A673 (cell line): ENCODE results near the gene TYW5. TPM values are rescaled to one million over a fixed set of nuclear protein-coding genes. Genes with fewer than 3 reads are reported as not detected.
A peak's percentile ranks its signal among the peaks of the same experiment; 100 is the strongest.

ENCODE experiments used
- BruUV-seq: library from RNA; stranded (reverse); fragments of 400-500 nt; replicated peaks from 2 replicates; lab custom pipeline; 2021; lab: Mats Ljungman, UMichigan
- CTCF ChIA-PET: fragments of 300-600 bp; sonication (Branson Sonifier 250); formaldehyde crosslinking; loops from one replicate; lab custom pipeline; 2022; ENCODE audit warnings: antibody characterized with exemption; lab: Charles Lee
- POLR2A ChIA-PET: fragments of 300-600 bp; sonication (Branson Sonifier 250); formaldehyde crosslinking; loops from one replicate; lab custom pipeline; 2022; ENCODE audit warnings: antibody characterized with exemption; ENCODE audit not compliant: low non-redundant PET; lab: Charles Lee
- DNase-seq: peaks from one replicate; pipeline ENCODE4 v3.0.0-alpha.2; 2015; ENCODE audit warnings: low spot score
- H3K27ac ChIP-seq: fragments of 200-600 bp; sonication (generic); 2 replicates; pipeline ENCODE4 v1.5.1; 2016; ENCODE audit warnings: mixed run types, low read depth, mild to moderate bottlenecking, mixed read lengths, antibody characterized with exemption, low read length; ENCODE audit not compliant: poor library complexity, severe bottlenecking
- H3K27me3 ChIP-seq: fragments of 200-600 bp; sonication (generic); replicated peaks from 2 replicates; pipeline ENCODE4 v1.6.1; 2017; ENCODE audit warnings: mixed run types, low read depth, mild to moderate bottlenecking, mixed read lengths, antibody characterized with exemption, low read length; ENCODE audit not compliant: insufficient read depth, poor library complexity
- H3K36me3 ChIP-seq: fragments of 200-600 bp; sonication (generic); 2 replicates; pipeline ENCODE4 v1.6.1; 2016; ENCODE audit warnings: mixed run types, mild to moderate bottlenecking, mixed read lengths, antibody characterized with exemption, low read length; ENCODE audit not compliant: insufficient read depth, poor library complexity, severe bottlenecking
- H3K4me1 ChIP-seq: fragments of 200-600 bp; sonication (generic); 2 replicates; pipeline ENCODE4 v1.6.1; 2017; ENCODE audit warnings: mixed run types, mild to moderate bottlenecking, mixed read lengths, antibody characterized with exemption, low read length; ENCODE audit not compliant: insufficient read depth, poor library complexity, severe bottlenecking
- H3K4me3 ChIP-seq: fragments of 200-600 bp; sonication (generic); 2 replicates; pipeline ENCODE4 v1.5.1; 2016; ENCODE audit warnings: low read depth, mixed run types, mild to moderate bottlenecking, mixed read lengths, low read length; ENCODE audit not compliant: poor library complexity, severe bottlenecking
- H3K9me3 ChIP-seq: fragments of 200-600 bp; sonication (generic); 2 replicates; pipeline ENCODE4 v1.6.1; 2016; ENCODE audit warnings: mixed run types, low read depth, mild to moderate bottlenecking, mixed read lengths, antibody characterized with exemption, low read length; ENCODE audit not compliant: poor library complexity, severe bottlenecking
- CTCF ChIP-seq: fragments of 300-800, 200-600 bp; sonication (generic); conservative IDR thresholded peaks from 2 replicates; pipeline ENCODE4 v1.5.1; 2017; ENCODE audit warnings: low read depth, mild to moderate bottlenecking, antibody characterized with exemption, low read length, moderate library complexity, mixed read lengths
- EZH2 ChIP-seq: fragments of 200-600 bp; sonication (generic); IDR thresholded peaks from 2 replicates; pipeline ENCODE4 v1.6.1; 2017; ENCODE audit warnings: borderline replicate concordance, low read depth, mild to moderate bottlenecking, mixed read lengths, antibody characterized with exemption, low read length; ENCODE audit not compliant: poor library complexity, severe bottlenecking
- intact Hi-C: fragments of 100-400 bp; cut with micrococcal nuclease; formaldehyde crosslinking; loops from one replicate; pipeline ENCODE4 v1.10.0; 2022; ENCODE audit not compliant: unreplicated experiment
- total RNA-seq: library from RNA; stranded (reverse); gene quantifications from 2 replicates; pipeline ENCODE4 v1.2.3, GENCODE V29; 2021

TYW5 gene
- total RNA-seq, 1 experiment from 2014 or later, result 6.9 TPM

DNA sequence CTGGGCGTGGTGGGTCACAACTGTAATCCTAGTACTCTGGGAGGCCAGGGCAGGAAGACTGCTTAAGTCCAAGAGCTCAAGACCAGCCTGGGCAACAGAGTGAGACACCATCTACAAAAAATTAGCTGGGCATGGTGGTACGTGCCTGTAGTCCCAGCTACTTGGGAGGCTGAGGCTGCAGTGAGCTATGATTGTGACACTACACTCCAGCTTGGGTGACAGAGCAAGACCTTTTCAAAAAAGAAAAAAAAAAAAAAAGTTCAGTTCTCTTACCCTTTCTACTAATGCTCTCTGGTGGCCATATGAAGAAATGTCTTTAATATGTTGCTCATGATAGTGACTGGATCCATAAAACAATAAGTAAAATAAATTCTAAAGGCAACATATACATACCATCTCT lies 14.9 kb downstream of the TYW5 start:
- intact Hi-C loops, result loop anchor here (5.0 kb wide), 1 partner anchor 238 kb away; no protein-coding TSS in a partner anchor
- Histone ChIP-seq H3K27ac (no peak overlapping the region), H3K4me1 (no peaks in the 10 kb centered on the region), H3K36me3 (peaks cover 11% of the 10 kb centered on the region), H3K4me3 (no peak overlapping the region), H3K27me3 (no peaks in the 10 kb centered on the region), H3K9me3 (no peaks in the 10 kb centered on the region)
- peak; percentile 60 for DNase-seq
- ChIA-PET POLR2A (interaction anchor here (0.6 kb wide), 1 partner anchor 17 kb away, joined by 7 read pairs; no protein-coding TSS in a partner anchor), CTCF (interaction anchor here (0.6 to 0.9 kb wide), 4 partner anchors 39 to 237 kb away, joined by 3 to 4 read pairs (median 4); no protein-coding TSS in a partner anchor)
- no peak for TF ChIP-seq EZH2
- peak; percentile 46 for TF ChIP-seq CTCF
- no TSS peak for BruUV-seq

DNA sequence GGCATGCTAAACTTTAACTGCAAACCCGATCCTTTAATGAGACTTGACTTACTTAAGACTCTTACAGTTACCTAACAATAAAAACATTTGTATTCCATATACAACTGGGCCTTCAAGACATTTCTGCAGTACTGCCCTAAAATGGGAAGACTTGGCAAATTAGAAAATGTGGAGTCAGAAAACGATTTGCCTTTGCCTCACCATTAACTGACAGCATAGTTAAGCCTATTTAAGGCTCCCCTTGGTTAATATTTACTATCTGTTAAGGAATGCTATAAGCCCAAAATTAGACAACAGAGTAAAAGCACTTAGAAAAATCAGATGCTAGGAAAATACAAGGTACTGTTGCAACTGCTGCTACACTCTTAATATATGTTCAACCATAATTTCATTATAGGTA lies 18.7 kb downstream of the TYW5 start:
- BruUV-seq, result no TSS peak
- peaks cover 28% of the 10 kb centered on the region for H3K36me3 ChIP-seq
- H3K27ac ChIP-seq, result no peak overlapping the region
- peaks cover 9% of the 10 kb centered on the region for H3K4me1 ChIP-seq
- TF ChIP-seq CTCF (no peak), EZH2 (no peak)
- H3K4me3 ChIP-seq, result no peak overlapping the region
- POLR2A ChIA-PET, result no interaction called here
- H3K9me3 ChIP-seq, result no peaks in the 10 kb centered on the region
- no peak for DNase-seq
- intact Hi-C loops, result loop anchor here (5.0 kb wide), 1 partner anchor 1624 kb away; no protein-coding TSS in a partner anchor
- CTCF ChIA-PET, result no interaction called here
- no peaks in the 10 kb centered on the region for H3K27me3 ChIP-seq

- H3K4me3 ChIP-seq, result no peak overlapping the region
- intact Hi-C loops, result no loop called here
- no peak overlapping the region for H3K27ac ChIP-seq
- no TSS peak for BruUV-seq
- DNase-seq, result peak; percentile 33
- no peak for TF ChIP-seq EZH2
- no peak for TF ChIP-seq CTCF
- H3K36me3 ChIP-seq, result peaks cover 48% of the 10 kb centered on the region
- H3K9me3 ChIP-seq, result no peaks in the 10 kb centered on the region
- no peaks in the 10 kb centered on the region for H3K27me3 ChIP-seq
- POLR2A ChIA-PET, result interaction anchor here (0.6 kb wide), 1 partner anchor 45 kb away, joined by 4 read pairs; no protein-coding TSS in a partner anchor
- peaks cover 9% of the 10 kb centered on the region for H3K4me1 ChIP-seq
- CTCF ChIA-PET, result no interaction called here
Observed at GRCh38 chr2:199933466-199933865, 21.8 kb downstream of the TYW5 start.
